Measurements from ENCODE around the gene ZCRB1.

Gene ZCRB1

GRCh38 chr12:42362647-42363260, 36.9 kb upstream of the ZCRB1 start:
- no peaks in the 10 kb centered on the region for H3K27me3 ChIP-seq (ENCODE audit: insufficient read depth, poor library complexity, severe bottlenecking)
- H3K4me3 ChIP-seq (replicated peaks; ENCODE audit: insufficient read depth, low read length) = no peak overlapping the region
- H3K27ac ChIP-seq (replicated peaks) = no peak overlapping the region
- no peak for DNase-seq (ENCODE audit: low read depth in 1 of 2, low spot score in 1 of 2)
- TF ChIP-seq CTCF (IDR thresholded peaks at IDR 0.05; ENCODE audit: insufficient read depth, low read length) = no peak
- no peak for TF ChIP-seq POLR2AphosphoS5 (IDR thresholded peaks at IDR 0.05; ENCODE audit: low read depth)
- no peak for TF ChIP-seq SPI1 (IDR thresholded peaks at IDR 0.05; ENCODE audit: borderline replicate concordance, low read depth)
- TF ChIP-seq REST (IDR thresholded peaks at IDR 0.05; ENCODE audit: insufficient replicate concordance, low read depth) = no peak
- no peak for TF ChIP-seq GABPA (IDR thresholded peaks at IDR 0.05; ENCODE audit: low read depth)

GRCh38 chr12:42361909-42362646, 36.2 kb upstream of the ZCRB1 start:
- Histone ChIP-seq H3K27ac (replicated peaks) (no peak overlapping the region), H3K27me3 (ENCODE audit: insufficient read depth, poor library complexity, severe bottlenecking) (no peaks in the 10 kb centered on the region), H3K4me3 (replicated peaks; ENCODE audit: insufficient read depth, low read length) (no peak overlapping the region)
- no peak for DNase-seq (ENCODE audit: low read depth in 1 of 2, low spot score in 1 of 2)
- no peak for TF ChIP-seq POLR2AphosphoS5 (IDR thresholded peaks at IDR 0.05; ENCODE audit: low read depth)
- no peak for TF ChIP-seq REST (IDR thresholded peaks at IDR 0.05; ENCODE audit: insufficient replicate concordance, low read depth)
- no peak for TF ChIP-seq SPI1 (IDR thresholded peaks at IDR 0.05; ENCODE audit: borderline replicate concordance, low read depth)
- TF ChIP-seq GABPA (IDR thresholded peaks at IDR 0.05; ENCODE audit: low read depth) = no peak
- TF ChIP-seq CTCF (IDR thresholded peaks at IDR 0.05; ENCODE audit: insufficient read depth, low read length) = no peak

- no peak for DNase-seq (ENCODE audit: low read depth in 1 of 2, low spot score in 1 of 2)
- no peak overlapping the region for H3K4me3 ChIP-seq (replicated peaks; ENCODE audit: insufficient read depth, low read length)
- TF ChIP-seq REST (IDR thresholded peaks at IDR 0.05; ENCODE audit: insufficient replicate concordance, low read depth) = no peak
- no peak for TF ChIP-seq CTCF (IDR thresholded peaks at IDR 0.05; ENCODE audit: insufficient read depth, low read length)
- TF ChIP-seq POLR2AphosphoS5 (IDR thresholded peaks at IDR 0.05; ENCODE audit: low read depth) = no peak
- TF ChIP-seq GABPA (IDR thresholded peaks at IDR 0.05; ENCODE audit: low read depth) = no peak
- TF ChIP-seq SPI1 (IDR thresholded peaks at IDR 0.05; ENCODE audit: borderline replicate concordance, low read depth) = no peak
- H3K27ac ChIP-seq (replicated peaks) = no peak overlapping the region
- H3K27me3 ChIP-seq (ENCODE audit: insufficient read depth, poor library complexity, severe bottlenecking) = no peaks in the 10 kb centered on the region
These were observed 35.0 kb upstream of the ZCRB1 start for GRCh38 chr12:42360747-42361403.
